ENCODE results near the gene POLD2.

DNA sequence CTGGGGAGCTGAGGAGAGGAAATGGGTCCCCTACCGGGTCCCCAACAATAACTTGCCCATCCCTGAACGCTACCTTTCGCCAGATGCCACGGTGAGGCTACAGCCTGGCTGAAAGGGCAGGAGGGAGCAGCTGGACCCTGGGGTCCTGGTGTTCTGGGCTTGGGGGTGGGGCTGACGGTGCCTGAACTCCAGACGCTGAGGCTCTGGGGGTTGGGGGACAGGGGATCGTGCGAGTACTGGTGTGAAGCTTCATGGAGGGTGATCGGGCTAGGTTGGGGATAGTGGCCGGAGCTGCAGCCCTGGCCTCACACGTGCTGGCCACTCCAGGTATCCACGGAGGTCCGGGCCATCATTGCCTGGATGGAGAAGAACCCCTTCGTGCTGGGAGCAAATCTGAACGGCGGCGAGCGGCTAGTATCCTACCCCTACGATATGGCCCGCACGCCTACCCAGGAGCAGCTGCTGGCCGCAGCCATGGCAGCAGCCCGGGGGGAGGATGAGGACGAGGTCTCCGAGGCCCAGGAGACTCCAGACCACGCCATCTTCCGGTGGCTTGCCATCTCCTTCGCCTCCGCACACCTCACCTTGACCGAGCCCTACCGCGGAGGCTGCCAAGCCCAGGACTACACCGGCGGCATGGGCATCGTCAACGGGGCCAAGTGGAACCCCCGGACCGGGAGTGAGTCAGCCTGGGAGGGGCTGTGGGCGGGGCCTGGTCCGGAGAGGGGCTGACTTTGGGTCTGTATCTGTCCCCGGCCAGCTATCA, 10.9 kb downstream of the POLD2 start:
- TF ChIP-seq, protein P1, sequence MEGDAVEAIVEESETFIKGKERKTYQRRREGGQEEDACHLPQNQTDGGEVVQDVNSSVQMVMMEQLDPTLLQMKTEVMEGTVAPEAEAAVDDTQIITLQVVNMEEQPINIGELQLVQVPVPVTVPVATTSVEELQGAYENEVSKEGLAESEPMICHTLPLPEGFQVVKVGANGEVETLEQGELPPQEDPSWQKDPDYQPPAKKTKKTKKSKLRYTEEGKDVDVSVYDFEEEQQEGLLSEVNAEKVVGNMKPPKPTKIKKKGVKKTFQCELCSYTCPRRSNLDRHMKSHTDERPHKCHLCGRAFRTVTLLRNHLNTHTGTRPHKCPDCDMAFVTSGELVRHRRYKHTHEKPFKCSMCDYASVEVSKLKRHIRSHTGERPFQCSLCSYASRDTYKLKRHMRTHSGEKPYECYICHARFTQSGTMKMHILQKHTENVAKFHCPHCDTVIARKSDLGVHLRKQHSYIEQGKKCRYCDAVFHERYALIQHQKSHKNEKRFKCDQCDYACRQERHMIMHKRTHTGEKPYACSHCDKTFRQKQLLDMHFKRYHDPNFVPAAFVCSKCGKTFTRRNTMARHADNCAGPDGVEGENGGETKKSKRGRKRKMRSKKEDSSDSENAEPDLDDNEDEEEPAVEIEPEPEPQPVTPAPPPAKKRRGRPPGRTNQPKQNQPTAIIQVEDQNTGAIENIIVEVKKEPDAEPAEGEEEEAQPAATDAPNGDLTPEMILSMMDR (conservative IDR thresholded peaks at IDR 0.05; ENCODE audit: low read length), result no peak
- TF ChIP-seq EZH2phosphoT487 (IDR thresholded peaks at IDR 0.05; ENCODE audit: borderline replicate concordance), result no peak

All from Loucy (cell line).